Heart left ventricle (tissue), 13 donors: ENCODE results near the gene ZNF446.

Experiments used
- POLR2A ChIP-seq, 2 donors: fragments of 450-650 bp; IDR thresholded peaks; one replicate each; pipeline ENCODE4 v1.6.1; 2017; ENCODE audit warnings: antibody characterized with exemption in 2 of 2, mild to moderate bottlenecking in 2 of 2, moderate library complexity in 2 of 2
- TF ChIP-seq, protein P1 (sequence below), 12 donors: fragments of 200-600 bp; sonication (generic) in 4 of 12; IDR thresholded peaks; one replicate each; pipeline versions ENCODE4 v1.5.0 to v1.8.0; 2018 to 2022; ENCODE audit warnings: antibody characterized with exemption in 12 of 12, mild to moderate bottlenecking in 5 of 12
- donor health status: ischemic (EF 13 %, LVEDD 7.1; RV severe dilation, severe dysfunction).
- donor health status: DM: no; HTN: yes; CAD: no.
- donor health status: DM: no; HTN: no; CAD: no.
- donor health status: ischemic (EF 25% LVEDD 6.9; RV normal size, moderate dysfunction).
- donor health status: ischemic (EF 25% LVEDD 5.7; RV mildly dilated, moderate dysfunction).
- donor health status: ischemic (EF 35%, LVEDD 5.7; RV mildly dilated, moderate dysfunction).
- donor health status: nonischemic (EF 11% LVEDD 7.7; RV severe dilation, severe dysfunction).
- donor health status: DM: yes; HTN: yes; CAD: no.
- donor health status: PGD.
- donor health status: ischemic (EF 29% LVEDD 5.4; RV normal size, mild dysfunction).
- donor health status: nonischemic (EF 23%, LVEDD 6.1; RV moderate dilation, normal function).

GRCh38 chr19:58469241-58470013 lies 6.7 kb upstream of the ZNF446 start:
- TF ChIP-seq, protein P1, sequence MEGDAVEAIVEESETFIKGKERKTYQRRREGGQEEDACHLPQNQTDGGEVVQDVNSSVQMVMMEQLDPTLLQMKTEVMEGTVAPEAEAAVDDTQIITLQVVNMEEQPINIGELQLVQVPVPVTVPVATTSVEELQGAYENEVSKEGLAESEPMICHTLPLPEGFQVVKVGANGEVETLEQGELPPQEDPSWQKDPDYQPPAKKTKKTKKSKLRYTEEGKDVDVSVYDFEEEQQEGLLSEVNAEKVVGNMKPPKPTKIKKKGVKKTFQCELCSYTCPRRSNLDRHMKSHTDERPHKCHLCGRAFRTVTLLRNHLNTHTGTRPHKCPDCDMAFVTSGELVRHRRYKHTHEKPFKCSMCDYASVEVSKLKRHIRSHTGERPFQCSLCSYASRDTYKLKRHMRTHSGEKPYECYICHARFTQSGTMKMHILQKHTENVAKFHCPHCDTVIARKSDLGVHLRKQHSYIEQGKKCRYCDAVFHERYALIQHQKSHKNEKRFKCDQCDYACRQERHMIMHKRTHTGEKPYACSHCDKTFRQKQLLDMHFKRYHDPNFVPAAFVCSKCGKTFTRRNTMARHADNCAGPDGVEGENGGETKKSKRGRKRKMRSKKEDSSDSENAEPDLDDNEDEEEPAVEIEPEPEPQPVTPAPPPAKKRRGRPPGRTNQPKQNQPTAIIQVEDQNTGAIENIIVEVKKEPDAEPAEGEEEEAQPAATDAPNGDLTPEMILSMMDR (IDR thresholded peaks at IDR 0.05) = no peak
- TF ChIP-seq POLR2A (IDR thresholded peaks at IDR 0.05) = no peak
